H1 (cell line): ENCODE data around the gene FAM149A. TPM values are rescaled to one million over a fixed set of nuclear protein-coding genes. Genes with fewer than 3 reads are reported as not detected.

Source experiments
- CTCF ChIA-PET: fragments of 300-600 bp; sonication (Branson Sonifier 250); formaldehyde crosslinking; loops from one replicate; lab custom pipeline; 2021; ENCODE audit not compliant: partially characterized antibody; lab: Charles Lee
- POLR2A ChIA-PET: fragments of 300-600 bp; sonication (Branson Sonifier 250); formaldehyde crosslinking; loops from one replicate; lab custom pipeline; 2021; ENCODE audit warnings: inconsistent platforms; ENCODE audit not compliant: partially characterized antibody; lab: Charles Lee
- DNase-seq, 2 experiments: peaks; one replicate each; pipeline versions ENCODE4 v3.0.0 to v3.0.0-alpha.2; 2010 to 2022; ENCODE audit warnings: low spot score in 2 of 2, low read depth in 1 of 2, mixed read lengths in 1 of 2
- FAIRE-seq: peaks from 2 replicates; lab custom pipeline; 2011; peaks lifted over from hg19 to GRCh38; lab: Jason Lieb, UNC
- H2AFZ ChIP-seq: 2 replicates; pipeline ENCODE4 v1.8.1; 2012; ENCODE audit warnings: low read length, inconsistent platforms
- H2AK5ac ChIP-seq: 2 replicates; pipeline ENCODE4 v1.6.1; 2013; ENCODE audit warnings: low read depth, low read length
- H2BK120ac ChIP-seq: replicated peaks from 2 replicates; pipeline ENCODE3; 2013; ENCODE audit warnings: low read depth, low read length, inconsistent platforms
- H2BK12ac ChIP-seq: 2 replicates; pipeline ENCODE4 v1.6.1; 2013; ENCODE audit warnings: low read depth, low read length
- H2BK15ac ChIP-seq: 2 replicates; pipeline ENCODE4 v1.6.1; 2013; ENCODE audit warnings: low read length
- H2BK20ac ChIP-seq: 2 replicates; pipeline ENCODE4 v1.6.1; 2013; ENCODE audit warnings: low read length
- H2BK5ac ChIP-seq: 2 replicates; pipeline ENCODE4 v1.6.1; 2013; ENCODE audit warnings: low read depth, low read length
- H3K14ac ChIP-seq: 2 replicates; pipeline ENCODE4 v1.6.1; 2013; ENCODE audit warnings: inconsistent platforms; ENCODE audit not compliant: insufficient read length
- H3K18ac ChIP-seq: 2 replicates; pipeline ENCODE4 v1.6.1; 2013; ENCODE audit warnings: low read length; ENCODE audit errors: extremely low read depth
- H3K23ac ChIP-seq: 2 replicates; pipeline ENCODE4 v1.6.1; 2013; ENCODE audit warnings: inconsistent platforms; ENCODE audit not compliant: insufficient read length
- H3K23me2 ChIP-seq: 2 replicates; pipeline ENCODE4 v1.6.1; 2013; ENCODE audit warnings: low read depth, low read length
- H3K27ac ChIP-seq: 2 replicates; pipeline ENCODE4 v1.6.1; 2011; ENCODE audit warnings: low read depth, low read length, inconsistent platforms
- H3K27me3 ChIP-seq, 4 experiments: replicated peaks in 1 of 4; 1 replicate in 1 of 4; 2 replicates in 3 of 4; pipeline versions ENCODE4 v1.6.1 to v1.8.1; 2011 to 2013; ENCODE audit warnings: low read length in 3 of 4, mild to moderate bottlenecking in 3 of 4, inconsistent platforms in 2 of 4, mixed read lengths in 2 of 4, moderate library complexity in 1 of 4; ENCODE audit not compliant: control insufficient read depth in 3 of 4, insufficient read depth in 3 of 4; ENCODE audit errors: extremely low read depth in 1 of 4
- H3K36me3 ChIP-seq, 4 experiments: 2 replicates each; pipeline versions ENCODE4 v1.6.1 to v1.8.1; 2011 to 2013; ENCODE audit warnings: mild to moderate bottlenecking in 4 of 4, low read length in 3 of 4, moderate library complexity in 2 of 4, control low read depth in 1 of 4, inconsistent platforms in 1 of 4; ENCODE audit not compliant: insufficient read depth in 4 of 4, control insufficient read depth in 2 of 4
- H3K4ac ChIP-seq: replicated peaks from 2 replicates; pipeline ENCODE3; 2013; ENCODE audit warnings: low read length, low read depth, mixed read lengths, inconsistent platforms; ENCODE audit not compliant: insufficient read length
- H3K4me1 ChIP-seq, 4 experiments: replicated peaks in 1 of 4; 1 replicate in 1 of 4; 2 replicates in 3 of 4; pipeline versions ENCODE4 v1.6.1 to v1.8.1; 2011 to 2013; ENCODE audit warnings: low read length in 3 of 4, inconsistent platforms in 2 of 4, mixed read lengths in 1 of 4; ENCODE audit not compliant: insufficient read depth in 4 of 4, control insufficient read depth in 3 of 4
- H3K4me2 ChIP-seq, 2 experiments: 2 replicates each; pipeline versions ENCODE4 v1.6.1 to v1.8.1; 2011 to 2013; ENCODE audit warnings: low read depth in 2 of 2, low read length in 2 of 2, control low read depth in 1 of 2, inconsistent platforms in 1 of 2, mild to moderate bottlenecking in 1 of 2; ENCODE audit not compliant: insufficient read depth in 1 of 2
- H3K4me3 ChIP-seq, 4 experiments: fragments of 200-600, 300-600 bp in 1 of 4; sonication (generic), shearing (Covaris generic), sonication (Bioruptor Twin) in 1 of 4; 2 replicates each; pipeline versions ENCODE4 v1.5.1 to v1.8.1; 2011 to 2016; ENCODE audit warnings: low read length in 4 of 4, low read depth in 3 of 4, control low read depth in 2 of 4, inconsistent platforms in 2 of 4, mild to moderate bottlenecking in 2 of 4, mixed read lengths in 1 of 4, moderate library complexity in 1 of 4; ENCODE audit not compliant: insufficient read depth in 2 of 4; ENCODE audit errors: extremely low read depth in 1 of 4
- H3K56ac ChIP-seq: replicated peaks from 2 replicates; pipeline ENCODE3; 2013; ENCODE audit warnings: low read depth, mild to moderate bottlenecking, mixed read lengths, low read length, inconsistent platforms; ENCODE audit not compliant: insufficient read length
- H3K79me1 ChIP-seq: 2 replicates; pipeline ENCODE4 v1.6.1; 2013; ENCODE audit warnings: low read depth, low read length, control low read depth
- H3K79me2 ChIP-seq, 2 experiments: 2 replicates each; pipeline versions ENCODE4 v1.6.1 to v1.8.1; 2012 to 2013; ENCODE audit warnings: low read length in 2 of 2, mild to moderate bottlenecking in 2 of 2, inconsistent platforms in 1 of 2; ENCODE audit not compliant: insufficient read depth in 2 of 2, control insufficient read depth in 1 of 2
- H3K9ac ChIP-seq, 4 experiments: replicated peaks in 1 of 4; 1 replicate in 1 of 4; 2 replicates in 3 of 4; pipeline versions ENCODE4 v1.6.1 to v1.8.1; 2011 to 2013; ENCODE audit warnings: low read depth in 3 of 4, low read length in 3 of 4, control low read depth in 2 of 4, mild to moderate bottlenecking in 2 of 4, moderate library complexity in 2 of 4, inconsistent platforms in 1 of 4; ENCODE audit errors: extremely low read depth in 1 of 4
- H3K9me3 ChIP-seq, 2 experiments: 2 replicates each; pipeline versions ENCODE4 v1.6.1 to v1.8.1; 2012 to 2013; ENCODE audit warnings: mild to moderate bottlenecking in 2 of 2, moderate library complexity in 2 of 2, control low read depth in 1 of 2, inconsistent platforms in 1 of 2, low read depth in 1 of 2, low read length in 1 of 2, mixed read lengths in 1 of 2; ENCODE audit not compliant: insufficient read depth in 2 of 2
- H4K20me1 ChIP-seq, 2 experiments: replicated peaks in 1 of 2; 2 replicates each; pipeline versions ENCODE3 to v1.8.1; 2011 to 2013; ENCODE audit warnings: inconsistent platforms in 2 of 2, low read length in 2 of 2, mild to moderate bottlenecking in 1 of 2; ENCODE audit not compliant: insufficient read depth in 2 of 2, control insufficient read depth in 1 of 2
- H4K5ac ChIP-seq: 2 replicates; pipeline ENCODE4 v1.6.1; 2013; ENCODE audit warnings: low read length, low read depth, mixed read lengths, inconsistent platforms; ENCODE audit not compliant: insufficient read length
- H4K8ac ChIP-seq: 2 replicates; pipeline ENCODE4 v1.8.0; 2013; ENCODE audit warnings: mild to moderate bottlenecking, moderate library complexity, low read length, inconsistent platforms; ENCODE audit not compliant: insufficient read depth; ENCODE audit errors: extremely low read depth
- H4K91ac ChIP-seq: replicated peaks from 2 replicates; pipeline ENCODE3; 2013; ENCODE audit warnings: low read length, mixed read lengths, inconsistent platforms; ENCODE audit not compliant: insufficient read length
- FOSL1 ChIP-seq: IDR thresholded peaks from 2 replicates; pipeline ENCODE4 v1.6.1; 2011; ENCODE audit warnings: mild to moderate bottlenecking, low read depth, low read length, moderate library complexity; ENCODE audit not compliant: insufficient read depth
- GTF2F1 ChIP-seq: IDR thresholded peaks from 2 replicates; pipeline ENCODE4 v1.6.1; 2012; ENCODE audit warnings: low read depth, low read length, improper control_type of control experiment, borderline replicate concordance
- JUND ChIP-seq: IDR thresholded peaks from 2 replicates; pipeline ENCODE4 v1.6.1; 2011; ENCODE audit warnings: mild to moderate bottlenecking, improper control_type of control experiment, low read length
- KDM1A ChIP-seq: fragments of 200-600, 300-600 bp; sonication (generic); IDR thresholded peaks from 2 replicates; pipeline ENCODE4 v1.7.1; 2016; ENCODE audit warnings: mild to moderate bottlenecking, low read length, borderline replicate concordance
- RNF2 ChIP-seq: fragments of 200-900, 300-1000 bp; sonication (generic); IDR thresholded peaks from 2 replicates; pipeline ENCODE4 v1.7.1; 2016; ENCODE audit warnings: borderline replicate concordance, low read depth, mild to moderate bottlenecking, antibody characterized with exemption, low read length; ENCODE audit not compliant: poor library complexity, severe bottlenecking; ENCODE audit errors: missing control alignments
- RXRA ChIP-seq: IDR thresholded peaks from 2 replicates; pipeline ENCODE4 v1.6.1; 2011; ENCODE audit warnings: low read depth, mild to moderate bottlenecking, low read length, moderate library complexity; ENCODE audit not compliant: insufficient read depth
- SIN3A ChIP-seq, 2 experiments: IDR thresholded peaks in 1 of 2; conservative IDR thresholded peaks in 1 of 2; 2 replicates each; pipeline ENCODE4 v1.6.1; 2011 to 2012; ENCODE audit warnings: low read length in 2 of 2, improper control_type of control experiment in 1 of 2, low read depth in 1 of 2, mild to moderate bottlenecking in 1 of 2
- SIRT6 ChIP-seq: IDR thresholded peaks from one replicate; pipeline ENCODE4 v1.7.1; 2012; ENCODE audit warnings: low read length, inconsistent platforms
- SIX5 ChIP-seq: IDR thresholded peaks from 2 replicates; pipeline ENCODE4 v1.6.1; 2011; ENCODE audit warnings: mild to moderate bottlenecking, low read depth, low read length
- SP1 ChIP-seq: IDR thresholded peaks from 2 replicates; pipeline ENCODE4 v1.6.1; 2011; ENCODE audit warnings: low read depth, low read length
- SRF ChIP-seq: IDR thresholded peaks from 2 replicates; pipeline ENCODE4 v1.6.1; 2011; ENCODE audit warnings: mild to moderate bottlenecking, low read depth, low read length, moderate library complexity
- WGBS, 2 experiments: shearing (Covaris generic) in 1 of 2; methylation state at CpG; one replicate each; pipeline versions ENCODE4 v1.1.6 to v1.1.7; 2013 to 2015; ENCODE audit warnings: low lambda C conversion rate in 2 of 2, mixed read lengths in 2 of 2, inconsistent platforms in 1 of 2, low coverage in 1 of 2, missing lambda C conversion rate in 1 of 2; ENCODE audit not compliant: insufficient replicate concordance in 2 of 2, insufficient coverage in 1 of 2, insufficient read length in 1 of 2; ENCODE audit errors: extremely low coverage in 1 of 2, missing lambda C conversion rate in 1 of 2; 5-methylcytosine and 5-hydroxymethylcytosine counted together
- polyA plus RNA-seq, 7 experiments: library from polyadenylated mRNA; depleted of rRNA in 3 of 7; stranded (reverse) in 5 of 7; unstranded in 2 of 7; fragments of >200 nt in 5 of 7; fragments of 200-250 nt in 2 of 7; gene quantifications; 1 replicate in 5 of 7; 2 replicates in 1 of 7; 4 replicates in 1 of 7; pipeline versions ENCODE4 v1.2.1 to v1.2.3, GENCODE V29; 2011 to 2013; ENCODE audit warnings: missing spikeins in 2 of 7, mixed read lengths in 2 of 7
- total RNA-seq: library from RNA; stranded (reverse); fragmentation: NEBNext Ultra II Directional; extraction: Animal tissue kit (Norgen Biotek cat#: 25700); gene quantifications from 2 replicates; pipeline ENCODE4 v1.2.1, GENCODE V29; 2021
- TF ChIP-seq, protein P1 (sequence below): IDR thresholded peaks from 2 replicates; pipeline ENCODE4 v1.6.1; 2012; ENCODE audit warnings: inconsistent platforms

FAM149A gene
- total and polyA plus RNA-seq, 2 of the 8 experiments (the other 6 are each of a cell fraction or from before 2014, with no cell fraction given) = 6.1 to 8.5 TPM

DNA sequence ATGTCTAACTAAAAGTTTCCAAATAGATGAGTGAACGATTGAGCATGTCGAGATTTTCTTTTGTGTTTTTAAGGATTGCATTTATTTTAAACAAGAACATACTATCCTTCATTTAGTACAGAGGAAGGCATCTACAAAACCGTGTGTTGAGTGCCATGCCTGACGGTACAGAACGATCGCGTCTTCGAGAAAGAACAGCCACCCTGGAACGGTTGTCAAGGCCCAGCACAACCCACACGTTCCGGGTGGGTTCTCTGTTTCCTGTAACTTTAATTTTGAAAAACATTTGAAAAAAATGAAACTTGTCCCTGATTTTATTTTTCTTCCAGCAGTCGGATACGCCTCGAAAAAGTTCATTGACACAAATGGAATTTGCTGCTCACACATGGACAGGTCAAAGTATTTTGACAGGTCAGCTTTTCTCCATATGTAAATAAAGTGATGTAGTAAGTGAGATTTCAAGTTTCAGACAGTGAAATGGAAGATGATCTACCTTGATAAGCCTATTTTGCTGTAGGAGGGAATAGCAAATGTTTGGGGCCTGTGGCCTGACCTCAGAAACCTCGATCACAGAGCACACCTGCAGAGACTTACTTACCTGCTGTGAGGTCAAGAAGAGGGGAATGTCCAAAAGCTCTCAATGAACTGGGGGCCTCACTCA, 62.5 kb downstream of the FAM149A start:
- Histone ChIP-seq H4K5ac (no peak overlapping the region), H4K8ac (no peak overlapping the region), H3K23me2 (no peaks in the 10 kb centered on the region), H3K36me3 (no peaks in the 10 kb centered on the region), H3K23ac (no peak overlapping the region), H3K4ac (no peak overlapping the region), H3K14ac (no peak overlapping the region), H2BK20ac (no peak overlapping the region), H3K18ac (no peak overlapping the region), H3K79me1 (no peaks in the 10 kb centered on the region), H2BK5ac (no peak overlapping the region), H4K91ac (no peak overlapping the region), H2BK15ac (no peak overlapping the region), H3K56ac (no peak overlapping the region), H3K27me3 (no peaks in the 10 kb centered on the region), H2AFZ (no peak overlapping the region), H3K9ac (no peak overlapping the region), H2BK12ac (no peak overlapping the region), H3K9me3 (no peaks in the 10 kb centered on the region), H3K79me2 (no peaks in the 10 kb centered on the region), H3K4me3 (no peak overlapping the region), H2BK120ac (no peak overlapping the region), H3K27ac (no peak overlapping the region), H3K4me2 (no peak overlapping the region), H4K20me1 (no peaks in the 10 kb centered on the region), H3K4me1 (no peaks in the 10 kb centered on the region; a peak in 2 of 7 replicates), H2AK5ac (no peak overlapping the region)
- ChIA-PET CTCF (interaction anchor here (0.6 to 1.6 kb wide), 4 partner anchors 9 to 39 kb away, joined by 3 to 7 read pairs (median 4); no protein-coding TSS in a partner anchor), POLR2A (no interaction called here)
- 92% methylated on average over 15 of the region's 15 CpGs; no CpG with 5 or more reads in 1 of the 2 experiments for WGBS, 2 experiments
- FAIRE-seq = no peak
- no peak for DNase-seq
- TF ChIP-seq, protein P1, sequence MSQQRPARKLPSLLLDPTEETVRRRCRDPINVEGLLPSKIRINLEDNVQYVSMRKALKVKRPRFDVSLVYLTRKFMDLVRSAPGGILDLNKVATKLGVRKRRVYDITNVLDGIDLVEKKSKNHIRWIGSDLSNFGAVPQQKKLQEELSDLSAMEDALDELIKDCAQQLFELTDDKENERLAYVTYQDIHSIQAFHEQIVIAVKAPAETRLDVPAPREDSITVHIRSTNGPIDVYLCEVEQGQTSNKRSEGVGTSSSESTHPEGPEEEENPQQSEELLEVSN = no peak
- TF ChIP-seq SIRT6 = no peak
- TF ChIP-seq GTF2F1 = no peak
- no peak for TF ChIP-seq KDM1A
- no peak for TF ChIP-seq RNF2
- no peak for TF ChIP-seq SIN3A (conservative IDR thresholded peaks at IDR 0.05 in 1 of 2, IDR thresholded peaks at IDR 0.05 in 1 of 2; ENCODE audit: low read depth in 1 of 2, low read length in 2 of 2)
- TF ChIP-seq SP1 = no peak
- TF ChIP-seq RXRA = no peak
- TF ChIP-seq JUND = no peak
- no peak for TF ChIP-seq SIX5
- TF ChIP-seq SRF = no peak
- no peak for TF ChIP-seq FOSL1
